Measurements from ENCODE around the gene TRABD2B.

DNA sequence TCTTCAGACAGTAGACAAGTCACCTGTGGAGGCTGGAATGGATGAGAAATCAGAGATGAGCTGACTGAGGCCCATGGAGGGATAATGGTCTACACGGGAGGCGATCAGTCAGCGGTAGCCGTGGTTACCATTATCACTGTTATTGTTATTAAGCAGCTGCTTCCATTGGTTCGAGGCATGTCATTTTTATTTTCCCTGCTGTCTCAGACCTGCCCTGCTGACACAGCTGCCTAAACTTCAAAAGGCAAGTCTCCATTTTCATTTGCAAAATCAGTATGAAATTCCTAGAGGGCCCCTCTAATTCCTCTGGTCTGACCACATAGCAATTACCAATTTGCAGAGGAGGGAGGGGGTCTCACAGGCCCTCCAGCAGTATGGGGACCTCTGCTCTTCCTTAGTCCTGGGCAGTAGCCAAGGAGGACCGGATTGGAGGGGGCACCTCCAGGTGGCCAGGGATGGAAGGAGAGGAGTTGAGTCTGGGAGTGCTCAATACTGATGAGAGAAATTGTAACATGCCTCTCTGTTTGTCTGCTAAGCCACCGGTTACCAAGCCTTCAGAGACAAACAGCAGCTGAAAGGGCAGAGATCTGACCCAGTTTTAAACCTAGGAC is 184.2 kb downstream of the TRABD2B start:
- no peak for TF ChIP-seq POLR2A (IDR thresholded peaks at IDR 0.05)
- TF ChIP-seq POLR2AphosphoS5 (IDR thresholded peaks at IDR 0.05), result no peak

All from upper lobe of left lung (tissue), 4 donors.